ENCODE results near the gene THOP1. TPM values are rescaled to one million over a fixed set of nuclear protein-coding genes. Genes with fewer than 3 reads are reported as not detected.

The THOP1 gene
- 100 to 1,000 TPM; 126 TPM for total RNA-seq

- CTCF ChIA-PET = interaction anchor here (1.0 kb wide), 1 partner anchor 137 kb away, joined by 5 read pairs; no protein-coding TSS in a partner anchor
- DNase-seq = peak; percentile 100
- H3K4me3 Mint-ChIP-seq = peak within 1 kb of the TSS; percentile 95
- intact Hi-C loops (cut with micrococcal nuclease) = loop anchor here (1.0 to 10.0 kb wide), 5 partner anchors 33 to 719 kb away; partner anchors contain the start of genes DOHH, FZR1, GNG7 and TIMM13
- no peaks in the 10 kb centered on the region for H3K27me3 Mint-ChIP-seq
- no peaks in the 10 kb centered on the region for H3K9me3 Mint-ChIP-seq
- H3K27ac Mint-ChIP-seq = peak within 1 kb of the TSS; percentile 62
- peaks cover 58% of the 10 kb centered on the region for H3K4me1 Mint-ChIP-seq (ENCODE audit: low read depth)
- peaks cover 9% of the 10 kb centered on the region for H3K36me3 Mint-ChIP-seq
- POLR2A ChIA-PET = interaction anchor here (1.4 kb wide), 1 partner anchor 84 kb away, joined by 3 read pairs; no protein-coding TSS in a partner anchor
Measured at GRCh38 chr19:2785244-2785997, at the start of gene THOP1. Gene THOP1, plus strand, starts transcription at chr19:2785503. Its CDS starts 160 bp downstream, at chr19:2785663.

- no peak for DNase-seq
- no peak overlapping the region for H3K4me3 Mint-ChIP-seq
- H3K36me3 Mint-ChIP-seq = peaks cover 26% of the 10 kb centered on the region
- intact Hi-C loops (cut with micrococcal nuclease) = no loop called here
- no peaks in the 10 kb centered on the region for H3K9me3 Mint-ChIP-seq
- H3K4me1 Mint-ChIP-seq (ENCODE audit: low read depth) = peaks cover 12% of the 10 kb centered on the region
- H3K27ac Mint-ChIP-seq = no peak overlapping the region
- H3K27me3 Mint-ChIP-seq = peaks cover 3% of the 10 kb centered on the region
- ChIA-PET POLR2A (no interaction called here), CTCF (interaction anchor here (1.6 to 2.0 kb wide), 2 partner anchors 13 to 88 kb away, joined by 5 read pairs; no protein-coding TSS in a partner anchor)
Measured at GRCh38 chr19:2736550-2737190, 48.6 kb upstream of the THOP1 start.

GRCh38 chr19:2739602-2740313 lies 45.5 kb upstream of the THOP1 start, which contains the start of gene SLC39A3:
Gene SLC39A3, minus strand, starts transcription at chr19:2740017. Its CDS starts 2,760 bp downstream, at chr19:2737257.
- intact Hi-C loops (cut with micrococcal nuclease) = loop anchor here (1.0 kb wide), 1 partner anchor 44 kb away; the partner anchor contains the start of gene SGTA
- peaks cover 12% of the 10 kb centered on the region for H3K4me1 Mint-ChIP-seq (ENCODE audit: low read depth)
- no peaks in the 10 kb centered on the region for H3K9me3 Mint-ChIP-seq
- peak within 1 kb of the TSS; percentile 88 for H3K4me3 Mint-ChIP-seq
- H3K27ac Mint-ChIP-seq = no peak within 1 kb of the TSS
- CTCF ChIA-PET = interaction anchor here (1.5 to 2.1 kb wide), 3 partner anchors 10 to 103 kb away, joined by 7 to 10 read pairs (median 7); no protein-coding TSS in a partner anchor
- POLR2A ChIA-PET = interaction anchor here (0.5 to 0.6 kb wide), 2 partner anchors 152 to 582 kb away, joined by 3 read pairs; no protein-coding TSS in a partner anchor
- H3K27me3 Mint-ChIP-seq = peaks cover 9% of the 10 kb centered on the region
- H3K36me3 Mint-ChIP-seq = peaks cover 16% of the 10 kb centered on the region
- DNase-seq = peak; percentile 99

GRCh38 chr19:2740314-2740656 lies 45.0 kb upstream of the THOP1 start:
- intact Hi-C loops (cut with micrococcal nuclease) = loop anchor here (1.0 kb wide), 1 partner anchor 43 kb away; the partner anchor contains the start of gene SGTA
- no peak overlapping the region for H3K27ac Mint-ChIP-seq
- H3K36me3 Mint-ChIP-seq = peaks cover 14% of the 10 kb centered on the region
- CTCF ChIA-PET = interaction anchor here (1.5 to 2.0 kb wide), 3 partner anchors 10 to 103 kb away, joined by 4 to 10 read pairs (median 7); no protein-coding TSS in a partner anchor
- H3K9me3 Mint-ChIP-seq = no peaks in the 10 kb centered on the region
- H3K27me3 Mint-ChIP-seq = peaks cover 9% of the 10 kb centered on the region
- DNase-seq = no peak
- H3K4me3 Mint-ChIP-seq = peak overlapping the region; percentile 88
- POLR2A ChIA-PET = no interaction called here
- H3K4me1 Mint-ChIP-seq (ENCODE audit: low read depth) = peaks cover 12% of the 10 kb centered on the region

- Mint-ChIP-seq H3K27ac (no peak overlapping the region), H3K36me3 (no peaks in the 10 kb centered on the region), H3K4me3 (no peak overlapping the region), H3K27me3 (peaks cover 9% of the 10 kb centered on the region), H3K4me1 (ENCODE audit: low read depth) (peaks cover 12% of the 10 kb centered on the region), H3K9me3 (no peaks in the 10 kb centered on the region)
- POLR2A ChIA-PET = no interaction called here
- CTCF ChIA-PET = no interaction called here
- no peak for DNase-seq
- intact Hi-C loops (cut with micrococcal nuclease) = no loop called here
Measured at GRCh38 chr19:2743099-2743498, 42.2 kb upstream of the THOP1 start.

- CTCF ChIA-PET = no interaction called here
- Mint-ChIP-seq H3K9me3 (no peaks in the 10 kb centered on the region), H3K27me3 (peaks cover 9% of the 10 kb centered on the region), H3K36me3 (no peaks in the 10 kb centered on the region), H3K27ac (no peak overlapping the region), H3K4me3 (no peak overlapping the region), H3K4me1 (ENCODE audit: low read depth) (peaks cover 6% of the 10 kb centered on the region)
- no peak for DNase-seq
- intact Hi-C loops (cut with micrococcal nuclease) = no loop called here
- POLR2A ChIA-PET = no interaction called here
Measured at GRCh38 chr19:2744113-2744512, 41.2 kb upstream of the THOP1 start.

- Mint-ChIP-seq H3K4me3 (no peak overlapping the region), H3K9me3 (no peaks in the 10 kb centered on the region), H3K27ac (no peak overlapping the region), H3K4me1 (ENCODE audit: low read depth) (no peaks in the 10 kb centered on the region), H3K27me3 (peaks cover 5% of the 10 kb centered on the region), H3K36me3 (no peaks in the 10 kb centered on the region)
- intact Hi-C loops (cut with micrococcal nuclease) = no loop called here
- ChIA-PET CTCF (interaction anchor here (0.6 to 3.6 kb wide), 2 partner anchors 52 to 99 kb away, joined by 3 to 88 read pairs; no protein-coding TSS in a partner anchor), POLR2A (no interaction called here)
- no peak for DNase-seq
Measured at GRCh38 chr19:2747349-2747748, 38.0 kb upstream of the THOP1 start.

GRCh38 chr19:2750808-2751437 lies 34.4 kb upstream of the THOP1 start:
- intact Hi-C loops (cut with micrococcal nuclease) = no loop called here
- POLR2A ChIA-PET = no interaction called here
- no peaks in the 10 kb centered on the region for H3K9me3 Mint-ChIP-seq
- H3K27ac Mint-ChIP-seq = no peak overlapping the region
- H3K4me1 Mint-ChIP-seq (ENCODE audit: low read depth) = peaks cover 5% of the 10 kb centered on the region
- no peak overlapping the region for H3K4me3 Mint-ChIP-seq
- DNase-seq = no peak
- H3K27me3 Mint-ChIP-seq = no peaks in the 10 kb centered on the region
- CTCF ChIA-PET = interaction anchor here (1.4 to 3.6 kb wide), 6 partner anchors 10 to 114 kb away, joined by 7 to 88 read pairs (median 12); no protein-coding TSS in a partner anchor
- peaks cover 6% of the 10 kb centered on the region for H3K36me3 Mint-ChIP-seq

GRCh38 chr19:2751438-2751830 lies 33.9 kb upstream of the THOP1 start:
- Mint-ChIP-seq H3K4me1 (ENCODE audit: low read depth) (peaks cover 5% of the 10 kb centered on the region), H3K4me3 (no peak overlapping the region), H3K27me3 (no peaks in the 10 kb centered on the region), H3K9me3 (no peaks in the 10 kb centered on the region), H3K36me3 (peaks cover 7% of the 10 kb centered on the region), H3K27ac (no peak overlapping the region)
- ChIA-PET POLR2A (no interaction called here), CTCF (interaction anchor here (0.7 to 2.9 kb wide), 3 partner anchors 103 to 745 kb away, joined by 3 to 15 read pairs (median 3); no protein-coding TSS in a partner anchor)
- no peak for DNase-seq
- intact Hi-C loops (cut with micrococcal nuclease) = no loop called here

- Mint-ChIP-seq H3K9me3 (no peaks in the 10 kb centered on the region), H3K36me3 (peaks cover 20% of the 10 kb centered on the region), H3K27ac (no peak overlapping the region), H3K27me3 (no peaks in the 10 kb centered on the region), H3K4me3 (no peak overlapping the region), H3K4me1 (ENCODE audit: low read depth) (peaks cover 9% of the 10 kb centered on the region)
- ChIA-PET POLR2A (interaction anchor here (1.0 kb wide), 1 partner anchor 107 kb away, joined by 3 read pairs; no protein-coding TSS in a partner anchor), CTCF (no interaction called here)
- intact Hi-C loops (cut with micrococcal nuclease) = no loop called here
- DNase-seq = no peak
Measured at GRCh38 chr19:2754659-2755447, 30.4 kb upstream of the THOP1 start.

- Mint-ChIP-seq H3K9me3 (no peaks in the 10 kb centered on the region), H3K4me3 (no peak overlapping the region), H3K27me3 (no peaks in the 10 kb centered on the region), H3K27ac (no peak overlapping the region), H3K4me1 (ENCODE audit: low read depth) (peaks cover 12% of the 10 kb centered on the region), H3K36me3 (peaks cover 20% of the 10 kb centered on the region)
- DNase-seq = no peak
- POLR2A ChIA-PET = no interaction called here
- intact Hi-C loops (cut with micrococcal nuclease) = no loop called here
- CTCF ChIA-PET = no interaction called here
Measured at GRCh38 chr19:2755448-2755705, 29.9 kb upstream of the THOP1 start.

All from activated CD4-positive, alpha-beta memory T cell treated with anti-CD3 and anti-CD28 coated beads for 36 hours (primary cell).